IMR-90 (cell line): ENCODE results near the gene ANKDD1A. TPM values are rescaled to one million over a fixed set of nuclear protein-coding genes. Genes with fewer than 3 reads are reported as not detected.

ENCODE experiments used
- ATAC-seq: fragments of 200-7000 bp; cut with Tn5 transposase; 2 replicates; pipeline ENCODE4 v1.9.1; 2020; ENCODE audit warnings: low read depth, mild to moderate bottlenecking, moderate library complexity
- BruUV-seq: library from RNA; stranded (reverse); fragments of 400-500 nt; replicated peaks from 2 replicates; lab custom pipeline; 2021; lab: Mats Ljungman, UMichigan
- CTCF ChIA-PET: fragments of 300-600 bp; formaldehyde crosslinking; extraction: SDS; loops from one replicate; lab custom pipeline; 2021; ENCODE audit warnings: antibody characterized with exemption; lab: Yijun Ruan, JAX
- POLR2A ChIA-PET: fragments of 300-600 bp; sonication (Branson Sonifier 250); formaldehyde crosslinking; loops from one replicate; lab custom pipeline; 2022; ENCODE audit warnings: antibody characterized with exemption; ENCODE audit not compliant: unreplicated experiment; lab: Charles Lee
- DNase-seq: peaks from one replicate; pipeline ENCODE4 v3.0.0; 2013
- H2AFZ ChIP-seq: replicated peaks from 2 replicates; pipeline ENCODE3; 2013; ENCODE audit warnings: low read length, mild to moderate bottlenecking; ENCODE audit not compliant: poor library complexity
- H2AK5ac ChIP-seq: 2 replicates; pipeline ENCODE4 v1.6.1; 2013; ENCODE audit warnings: low read depth, low read length, inconsistent platforms
- H2AK9ac ChIP-seq: replicated peaks from 2 replicates; pipeline ENCODE3; 2013; ENCODE audit warnings: mild to moderate bottlenecking, low read depth, low read length, moderate library complexity; ENCODE audit not compliant: poor library complexity
- H2BK120ac ChIP-seq: 2 replicates; pipeline ENCODE4 v1.6.1; 2013; ENCODE audit warnings: low read depth, low read length, inconsistent platforms
- H2BK15ac ChIP-seq: 3 replicates; pipeline ENCODE4 v1.6.1; 2013; ENCODE audit warnings: low read depth, low read length, inconsistent platforms
- H2BK20ac ChIP-seq: 2 replicates; pipeline ENCODE4 v1.6.1; 2013; ENCODE audit warnings: low read depth, mild to moderate bottlenecking, inconsistent platforms, low read length, moderate library complexity
- H2BK5ac ChIP-seq: 2 replicates; pipeline ENCODE4 v1.6.1; 2013; ENCODE audit warnings: mild to moderate bottlenecking, low read depth, low read length, inconsistent platforms; ENCODE audit not compliant: poor library complexity, severe bottlenecking
- H3K14ac ChIP-seq: replicated peaks from 2 replicates; pipeline ENCODE4 v1.6.1; 2013; ENCODE audit warnings: low read depth, low read length, inconsistent platforms
- H3K18ac ChIP-seq: 2 replicates; pipeline ENCODE4 v1.6.1; 2013; ENCODE audit warnings: low read depth, low read length, control low read depth
- H3K23ac ChIP-seq: 2 replicates; pipeline ENCODE4 v1.6.1; 2013; ENCODE audit warnings: low read depth, low read length, inconsistent platforms
- H3K27ac ChIP-seq: 2 replicates; pipeline ENCODE4 v1.5.1; 2013; ENCODE audit warnings: mild to moderate bottlenecking, control low read depth, low read length; ENCODE audit not compliant: insufficient read depth
- H3K27me3 ChIP-seq: 2 replicates; pipeline ENCODE4 v1.6.1; 2013; ENCODE audit warnings: low read length; ENCODE audit not compliant: control insufficient read depth, insufficient read depth
- H3K36me3 ChIP-seq: 2 replicates; pipeline ENCODE4 v1.6.1; 2013; ENCODE audit warnings: low read length, mixed read lengths; ENCODE audit not compliant: control insufficient read depth, insufficient read depth
- H3K4ac ChIP-seq: 2 replicates; pipeline ENCODE4 v1.6.1; 2013; ENCODE audit warnings: low read depth, low read length, inconsistent platforms
- H3K4me1 ChIP-seq: 2 replicates; pipeline ENCODE4 v1.6.1; 2013; ENCODE audit warnings: low read length, mixed read lengths; ENCODE audit not compliant: control insufficient read depth, insufficient read depth
- H3K4me2 ChIP-seq: 2 replicates; pipeline ENCODE4 v1.6.1; 2013; ENCODE audit warnings: low read depth, mild to moderate bottlenecking, control low read depth, low read length, moderate library complexity
- H3K4me3 ChIP-seq: 2 replicates; pipeline ENCODE4 v1.5.1; 2013; ENCODE audit warnings: low read depth, mild to moderate bottlenecking, control low read depth, low read length, moderate library complexity; ENCODE audit not compliant: insufficient read depth
- H3K56ac ChIP-seq: 2 replicates; pipeline ENCODE4 v1.6.1; 2013; ENCODE audit warnings: low read length, inconsistent platforms; ENCODE audit not compliant: insufficient read depth; ENCODE audit errors: extremely low read depth
- H3K79me1 ChIP-seq, 2 experiments: 2 replicates each; pipeline ENCODE4 v1.6.1; 2013; ENCODE audit warnings: low read length in 2 of 2, inconsistent platforms in 1 of 2, low read depth in 1 of 2
- H3K9ac ChIP-seq: 2 replicates; pipeline ENCODE4 v1.6.1; 2013; ENCODE audit warnings: low read depth, low read length, control low read depth
- H3K9me1 ChIP-seq: 2 replicates; pipeline ENCODE4 v1.6.1; 2013; ENCODE audit warnings: low read length, inconsistent platforms; ENCODE audit not compliant: insufficient read depth
- H3K9me3 ChIP-seq: 2 replicates; pipeline ENCODE4 v1.6.1; 2013; ENCODE audit warnings: low read length; ENCODE audit not compliant: control insufficient read depth, insufficient read depth
- H4K20me1 ChIP-seq: 2 replicates; pipeline ENCODE4 v1.6.1; 2013; ENCODE audit warnings: low read length, inconsistent platforms; ENCODE audit not compliant: insufficient read depth
- H4K5ac ChIP-seq: 2 replicates; pipeline ENCODE4 v1.6.1; 2013; ENCODE audit warnings: mild to moderate bottlenecking, low read depth, low read length, control low read depth
- H4K8ac ChIP-seq, 2 experiments: 2 replicates each; pipeline ENCODE4 v1.6.1; 2013; ENCODE audit warnings: low read depth in 2 of 2, low read length in 2 of 2, control low read depth in 1 of 2, inconsistent platforms in 1 of 2
- H4K91ac ChIP-seq: 2 replicates; pipeline ENCODE4 v1.6.1; 2013; ENCODE audit warnings: low read depth, low read length, inconsistent platforms; ENCODE audit not compliant: insufficient read depth
- MAZ ChIP-seq: IDR thresholded peaks from 2 replicates; pipeline ENCODE4 v1.6.1; 2012; ENCODE audit warnings: low read depth, mild to moderate bottlenecking, low read length, improper control_type of control experiment, moderate library complexity, borderline replicate concordance
- POLR2A ChIP-seq: IDR thresholded peaks from 2 replicates; pipeline ENCODE4 v1.6.1; 2012; ENCODE audit warnings: mild to moderate bottlenecking, low read depth, low read length
- WGBS, 2 experiments: methylation state at CpG; one replicate each; pipeline versions ENCODE4 v1.1.5 to v1.1.7; 2013; ENCODE audit warnings: missing lambda C conversion rate in 2 of 2; ENCODE audit not compliant: insufficient read length in 1 of 2; ENCODE audit errors: extremely low coverage in 2 of 2; 5-methylcytosine and 5-hydroxymethylcytosine counted together
- dilution Hi-C: fragments of 300-500 bp; cut with HindIII; formaldehyde crosslinking; loops from one replicate; pipeline ENCODE4 v1.14.3; 2018; ENCODE audit warnings: low sequenced_read_pairs; ENCODE audit not compliant: unreplicated experiment
- in situ Hi-C: fragments of 300-500 bp; cut with MboI; formaldehyde crosslinking; loops from 3 replicates; pipeline ENCODE4 v1.14.3; 2019; ENCODE audit warnings: low sequenced_read_pairs, inconsistent platforms, mixed read lengths
- intact Hi-C: fragments of 100-400 bp; cut with micrococcal nuclease; formaldehyde crosslinking; loops from 2 replicates; pipeline ENCODE4 v1.10.0; 2022
- polyA plus RNA-seq, 3 experiments: library from polyadenylated mRNA; depleted of rRNA; stranded (reverse); fragments of >200 nt; gene quantifications; 2 replicates each; pipeline ENCODE4 v1.2.3, GENCODE V29; 2012; ENCODE audit warnings: low replicate concordance in 1 of 3
- total RNA-seq: library from RNA; depleted of rRNA; stranded (reverse); fragments of >200 nt; gene quantifications from 2 replicates; pipeline ENCODE4 v1.2.3, GENCODE V29; 2012

The ANKDD1A gene
- total and polyA plus RNA-seq, 2 of the 4 experiments (the other 2 are of a cell fraction), result 3.6 to 4.9 TPM

- in situ Hi-C loops (no loop called here), intact Hi-C loops (no loop called here), dilution Hi-C loops (no loop called here)
- Histone ChIP-seq H2AK5ac (no peak overlapping the region), H3K4me3 (no peak overlapping the region), H3K79me1 (no peaks in the 10 kb centered on the region; a peak in 1 of 4 replicates), H3K27ac (no peak overlapping the region), H2BK120ac (no peak overlapping the region), H3K9me3 (no peaks in the 10 kb centered on the region), H4K91ac (no peak overlapping the region), H4K5ac (no peak overlapping the region), H2BK15ac (no peak overlapping the region), H3K56ac (no peak overlapping the region), H2BK5ac (no peak overlapping the region), H3K4me1 (no peaks in the 10 kb centered on the region), H3K4me2 (no peak overlapping the region), H3K23ac (no peak overlapping the region), H3K27me3 (no peaks in the 10 kb centered on the region), H3K36me3 (peaks cover 62% of the 10 kb centered on the region), H3K14ac (no peak overlapping the region), H3K4ac (no peak overlapping the region), H3K9ac (no peak overlapping the region), H2AK9ac (no peak overlapping the region), H3K18ac (no peak overlapping the region), H2BK20ac (no peak overlapping the region), H4K8ac (no peak overlapping the region), H2AFZ (no peak overlapping the region), H4K20me1 (no peaks in the 10 kb centered on the region), H3K9me1 (peaks cover 9% of the 10 kb centered on the region; the same call in 1 of the 2 replicates)
- no peak for ATAC-seq
- ChIA-PET CTCF (no interaction called here), POLR2A (no interaction called here)
- no peak for TF ChIP-seq MAZ
- no peak for TF ChIP-seq POLR2A
- no peak for DNase-seq
- whole genome bisulfite sequencing, 2 experiments, result no CpG with 5 or more reads among the region's 6 CpGs
- no TSS peak for BruUV-seq
Observed at GRCh38 chr15:64960153-64960552, 48.5 kb downstream of the ANKDD1A start.
